Lower lobe of right lung (tissue), 2 donors: ENCODE data around the gene AJAP1. TPM values are rescaled to one million over a fixed set of nuclear protein-coding genes. Genes with fewer than 3 reads are reported as not detected.

Experiments used
- ATAC-seq, 2 donors: fragments of 200-7000 bp; cut with Tn5 transposase; one replicate each; pipeline ENCODE4 v1.9.1; 2020 to 2022; ENCODE audit warnings: mild to moderate bottlenecking in 2 of 2, moderate library complexity in 2 of 2
- DNase-seq: peaks from one replicate; pipeline ENCODE4 v3.0.0-alpha.2; 2020
- H3K27ac ChIP-seq: fragments of 200-600 bp; one replicate; pipeline ENCODE4 v1.8.0; 2022
- H3K27me3 ChIP-seq: fragments of 200-600 bp; one replicate; pipeline ENCODE4 v1.8.0; 2022; ENCODE audit warnings: low read depth
- H3K36me3 ChIP-seq: fragments of 200-600 bp; one replicate; pipeline ENCODE4 v1.8.0; 2022; ENCODE audit warnings: mild to moderate bottlenecking
- H3K4me1 ChIP-seq: fragments of 200-600 bp; one replicate; pipeline ENCODE4 v1.8.0; 2022
- H3K4me3 ChIP-seq: fragments of 200-600 bp; one replicate; pipeline ENCODE4 v1.8.0; 2022; ENCODE audit warnings: mild to moderate bottlenecking
- H3K9me3 ChIP-seq: fragments of 200-600 bp; one replicate; pipeline ENCODE4 v1.8.0; 2022
- intact Hi-C: fragments of 100-400 bp; cut with DNase I; formaldehyde crosslinking; loops from one replicate; pipeline ENCODE4 v1.11.0; 2022
- total RNA-seq: library from RNA; stranded (reverse); fragmentation: NEBNext Ultra II Directional; extraction: Animal tissue kit (Norgen Biotek cat#: 25700); gene quantifications from one replicate; pipeline ENCODE4 v1.2.1, GENCODE V29; 2021
- TF ChIP-seq, protein P1 (sequence below): fragments of 200-600 bp; IDR thresholded peaks from one replicate; pipeline ENCODE4 v1.8.0; 2022; ENCODE audit warnings: antibody characterized with exemption, mild to moderate bottlenecking
- donor health status: DM: no; HTN: yes; CAD: no; lungs with severe emphysema.

Gene AJAP1
- total RNA-seq, 1 donor from 2014 or later: 0.77 TPM

DNA sequence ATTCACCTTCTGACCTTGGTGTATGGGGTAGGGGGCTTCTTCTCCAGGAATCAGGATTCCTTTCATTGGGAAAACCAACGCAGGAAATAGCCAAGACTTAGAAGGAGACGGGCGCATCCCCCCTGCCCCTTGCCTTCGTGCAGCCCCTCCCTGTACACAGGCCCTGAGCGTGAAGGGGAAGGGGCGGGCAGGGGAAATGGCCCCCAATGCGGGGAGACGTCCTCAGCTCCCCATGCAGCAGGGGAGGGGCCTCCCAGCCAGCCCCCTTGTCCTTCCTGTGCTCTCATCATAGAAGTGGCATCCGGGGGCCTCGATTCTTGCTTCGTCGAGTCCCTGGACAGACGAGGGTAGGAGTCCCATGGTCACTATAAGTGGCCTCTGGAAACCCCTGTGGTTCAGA is 116.9 kb downstream of the AJAP1 start:
- Histone ChIP-seq H3K9me3 (no peaks in the 10 kb centered on the region), H3K36me3 (no peaks in the 10 kb centered on the region), H3K27me3 (no peaks in the 10 kb centered on the region), H3K4me3 (no peak overlapping the region), H3K27ac (no peak overlapping the region), H3K4me1 (no peaks in the 10 kb centered on the region)
- ATAC-seq (no peak), DNase-seq (no peak)
- TF ChIP-seq, protein P1, sequence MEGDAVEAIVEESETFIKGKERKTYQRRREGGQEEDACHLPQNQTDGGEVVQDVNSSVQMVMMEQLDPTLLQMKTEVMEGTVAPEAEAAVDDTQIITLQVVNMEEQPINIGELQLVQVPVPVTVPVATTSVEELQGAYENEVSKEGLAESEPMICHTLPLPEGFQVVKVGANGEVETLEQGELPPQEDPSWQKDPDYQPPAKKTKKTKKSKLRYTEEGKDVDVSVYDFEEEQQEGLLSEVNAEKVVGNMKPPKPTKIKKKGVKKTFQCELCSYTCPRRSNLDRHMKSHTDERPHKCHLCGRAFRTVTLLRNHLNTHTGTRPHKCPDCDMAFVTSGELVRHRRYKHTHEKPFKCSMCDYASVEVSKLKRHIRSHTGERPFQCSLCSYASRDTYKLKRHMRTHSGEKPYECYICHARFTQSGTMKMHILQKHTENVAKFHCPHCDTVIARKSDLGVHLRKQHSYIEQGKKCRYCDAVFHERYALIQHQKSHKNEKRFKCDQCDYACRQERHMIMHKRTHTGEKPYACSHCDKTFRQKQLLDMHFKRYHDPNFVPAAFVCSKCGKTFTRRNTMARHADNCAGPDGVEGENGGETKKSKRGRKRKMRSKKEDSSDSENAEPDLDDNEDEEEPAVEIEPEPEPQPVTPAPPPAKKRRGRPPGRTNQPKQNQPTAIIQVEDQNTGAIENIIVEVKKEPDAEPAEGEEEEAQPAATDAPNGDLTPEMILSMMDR: no peak
- intact Hi-C loops: no loop called here

DNA sequence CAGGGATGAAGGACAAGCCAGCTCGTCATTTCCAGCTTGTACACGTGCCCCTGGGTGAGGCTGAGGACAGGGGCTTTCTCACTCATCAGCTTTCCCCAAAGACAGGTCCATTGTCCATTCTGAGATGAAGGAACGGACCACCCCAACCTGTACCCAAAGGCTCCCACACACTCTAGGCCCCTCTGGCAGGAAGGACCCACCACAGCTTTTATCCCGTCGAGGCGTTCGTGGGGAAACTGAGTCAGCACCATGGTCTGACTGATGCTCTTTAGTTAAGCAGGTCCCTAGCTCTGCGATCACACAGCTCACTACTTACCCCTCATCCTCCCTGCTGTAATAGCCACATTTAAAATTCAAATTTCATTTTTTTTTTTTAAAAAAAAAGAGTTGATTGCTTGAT is 117.3 kb downstream of the AJAP1 start:
- no peak overlapping the region for H3K27ac ChIP-seq
- no peaks in the 10 kb centered on the region for H3K27me3 ChIP-seq
- TF ChIP-seq, protein P1: no peak
- no peaks in the 10 kb centered on the region for H3K4me1 ChIP-seq
- ATAC-seq (no peak), DNase-seq (no peak)
- intact Hi-C loops: no loop called here
- no peaks in the 10 kb centered on the region for H3K36me3 ChIP-seq
- H3K9me3 ChIP-seq: no peaks in the 10 kb centered on the region
- H3K4me3 ChIP-seq: no peak overlapping the region

DNA sequence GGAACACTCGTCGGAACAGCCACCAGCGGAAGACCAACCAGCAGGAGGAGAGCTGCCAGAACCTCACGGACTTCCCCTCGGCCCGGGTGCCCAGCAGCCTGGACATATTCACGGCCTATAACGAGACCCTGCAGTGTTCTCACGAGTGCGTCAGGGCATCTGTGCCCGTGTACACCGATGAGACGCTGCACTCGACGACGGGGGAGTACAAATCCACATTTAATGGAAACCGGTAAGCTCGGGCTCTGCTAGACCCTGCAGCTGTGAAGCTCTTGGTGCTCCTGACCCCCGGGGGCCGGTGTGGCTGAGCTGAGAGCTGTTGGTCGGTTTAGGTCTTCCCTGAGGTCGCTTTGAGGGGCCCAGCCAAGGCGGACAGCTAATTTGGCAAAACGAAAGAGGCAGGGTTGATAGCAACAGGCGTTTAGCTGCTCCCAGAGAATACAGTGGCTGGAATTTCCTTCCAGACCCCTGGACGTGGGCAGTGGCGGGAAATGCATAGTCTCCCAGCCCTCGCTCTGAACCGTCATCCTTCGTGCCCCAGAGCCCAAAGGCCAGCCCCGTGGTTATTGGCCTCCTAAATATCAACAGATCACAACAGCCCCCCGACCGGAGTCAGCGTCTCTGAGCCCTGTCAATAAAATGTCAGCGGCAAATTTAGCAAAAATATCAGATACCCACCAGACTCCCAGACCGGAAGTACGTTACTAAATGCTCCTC is 118.0 kb downstream of the AJAP1 start:
- TF ChIP-seq, protein P1: no peak
- Histone ChIP-seq H3K4me1 (no peaks in the 10 kb centered on the region), H3K4me3 (no peak overlapping the region), H3K9me3 (no peaks in the 10 kb centered on the region), H3K27me3 (no peaks in the 10 kb centered on the region), H3K36me3 (no peaks in the 10 kb centered on the region), H3K27ac (no peak overlapping the region)
- ATAC-seq: no peak
- no peak for DNase-seq
- intact Hi-C loops: no loop called here

DNA sequence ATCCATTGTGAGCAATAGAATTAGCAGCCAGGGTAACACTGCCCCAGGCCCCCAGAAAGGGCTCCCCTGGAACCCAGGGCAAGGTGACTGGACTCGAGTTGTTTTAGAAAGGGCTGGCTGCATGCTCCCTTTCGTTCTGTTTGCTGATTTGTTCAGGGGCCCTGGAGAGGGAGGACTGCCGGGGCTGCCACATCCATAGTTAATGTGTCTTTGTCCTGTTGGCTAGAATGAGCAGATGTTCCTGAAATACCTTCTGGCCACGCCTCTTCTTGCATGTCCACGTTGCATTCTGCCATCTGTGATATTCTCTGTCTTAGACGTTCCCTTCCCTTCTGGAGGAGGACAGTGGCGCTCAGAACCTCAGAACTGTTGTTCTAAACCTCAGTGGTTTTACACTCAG is 118.8 kb downstream of the AJAP1 start:
- Histone ChIP-seq H3K4me1 (no peaks in the 10 kb centered on the region), H3K27ac (no peak overlapping the region), H3K36me3 (no peaks in the 10 kb centered on the region), H3K4me3 (no peak overlapping the region), H3K27me3 (no peaks in the 10 kb centered on the region), H3K9me3 (no peaks in the 10 kb centered on the region)
- TF ChIP-seq, protein P1: no peak
- ATAC-seq (no peak), DNase-seq (no peak)
- intact Hi-C loops: no loop called here

DNA sequence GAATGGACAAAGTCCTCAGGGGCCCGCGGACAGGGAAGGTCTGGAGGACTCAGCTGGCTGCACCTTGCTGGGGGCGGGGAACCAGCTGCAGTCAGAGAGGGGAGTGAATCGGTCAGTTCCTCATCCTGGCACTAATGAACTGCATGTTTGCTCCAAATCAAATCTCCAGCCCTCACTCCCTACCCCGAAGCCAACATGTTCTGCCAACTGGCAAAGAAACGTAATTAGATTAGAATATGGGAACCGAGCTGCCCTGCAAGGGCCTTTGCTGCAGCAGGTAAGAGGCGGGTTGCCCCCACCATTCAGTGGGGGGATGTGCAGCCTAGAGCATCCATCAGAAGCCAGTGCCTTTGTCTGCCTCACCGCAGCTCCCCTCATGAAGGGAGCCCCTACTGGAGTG is 121.1 kb downstream of the AJAP1 start:
- no peak for DNase-seq

More for the DNA sequence above, 121.1 kb downstream of the AJAP1 start:
- H3K36me3 ChIP-seq: no peaks in the 10 kb centered on the region
- H3K4me3 ChIP-seq: no peak overlapping the region
- no peaks in the 10 kb centered on the region for H3K27me3 ChIP-seq
- no peaks in the 10 kb centered on the region for H3K4me1 ChIP-seq
- no peaks in the 10 kb centered on the region for H3K9me3 ChIP-seq
- intact Hi-C loops: no loop called here
- no peak for ATAC-seq
- TF ChIP-seq, protein P1: no peak
- H3K27ac ChIP-seq: no peak overlapping the region
